ENCODE measurements around the gene KLRB1.
"Not testable (repeated sequence)": the region's sequence is repeated elsewhere in the genome, so short reads cannot be mapped to it uniquely, and the experiment has no call there.

Gene KLRB1

GRCh38 chr12:9619411-9620179, 11.9 kb upstream of the KLRB1 start:
- no peak for DNase-seq (ENCODE audit: low read depth)

GRCh38 chr12:9618906-9619305, 11.2 kb upstream of the KLRB1 start:
- not testable (repeated sequence) for DNase-seq (ENCODE audit: low read depth)

- DNase-seq (ENCODE audit: low read depth) = no peak
Measured at GRCh38 chr12:9617124-9617523, 9.4 kb upstream of the KLRB1 start.

GRCh38 chr12:9615420-9616136, 7.9 kb upstream of the KLRB1 start:
- no peak for DNase-seq (ENCODE audit: low read depth)

GRCh38 chr12:9610606-9611005, 2.9 kb upstream of the KLRB1 start:
- not testable (repeated sequence) for DNase-seq (ENCODE audit: low read depth)

- no peak for DNase-seq (ENCODE audit: low read depth)
Measured at GRCh38 chr12:9606736-9607372, 862 bp downstream of the KLRB1 start.

GRCh38 chr12:9606247-9606646, 1.5 kb downstream of the KLRB1 start:
- DNase-seq (ENCODE audit: low read depth) = no peak

GRCh38 chr12:9605483-9605882, 2.2 kb downstream of the KLRB1 start:
- DNase-seq (ENCODE audit: low read depth) = no peak

- no peak for DNase-seq (ENCODE audit: low read depth)
Measured at GRCh38 chr12:9604287-9604686, 3.4 kb downstream of the KLRB1 start.

GRCh38 chr12:9600426-9600825, 7.3 kb downstream of the KLRB1 start:
- DNase-seq (ENCODE audit: low read depth) = not testable (repeated sequence)

GRCh38 chr12:9598363-9598762, 9.4 kb downstream of the KLRB1 start:
- no peak for DNase-seq (ENCODE audit: low read depth)

GRCh38 chr12:9597365-9597764, 10.4 kb downstream of the KLRB1 start:
- no peak for DNase-seq (ENCODE audit: low read depth)

GRCh38 chr12:9590441-9590840, 17.3 kb downstream of the KLRB1 start:
- DNase-seq (ENCODE audit: low read depth) = no peak

- no peak for DNase-seq (ENCODE audit: low read depth)
Measured at GRCh38 chr12:9588749-9589148, 19.0 kb downstream of the KLRB1 start.

GRCh38 chr12:9587987-9588600, 19.6 kb downstream of the KLRB1 start:
- no peak for DNase-seq (ENCODE audit: low read depth)

- DNase-seq (ENCODE audit: low read depth) = not testable (repeated sequence)
Measured at GRCh38 chr12:9577729-9578128, 30.0 kb downstream of the KLRB1 start.

- not testable (repeated sequence) for DNase-seq (ENCODE audit: low read depth)
Measured at GRCh38 chr12:9567151-9567550, 40.6 kb downstream of the KLRB1 start.

- not testable (repeated sequence) for DNase-seq (ENCODE audit: low read depth)
Measured at GRCh38 chr12:9566113-9566512, 41.6 kb downstream of the KLRB1 start.

- not testable (repeated sequence) for DNase-seq (ENCODE audit: low read depth)
Measured at GRCh38 chr12:9564418-9564817, 43.3 kb downstream of the KLRB1 start.

- DNase-seq (ENCODE audit: low read depth) = not testable (repeated sequence)
Measured at GRCh38 chr12:9562841-9563453, 44.8 kb downstream of the KLRB1 start.

- not testable (repeated sequence) for DNase-seq (ENCODE audit: low read depth)
Measured at GRCh38 chr12:9545489-9545888, 62.2 kb downstream of the KLRB1 start.
